Neutrophil (primary cell): ENCODE data around the gene DST.

ENCODE experiments used
- H3K27ac ChIP-seq: fragments of 200-600 bp; sonication (generic); 2 replicates; pipeline ENCODE4 v1.5.1; 2016; ENCODE audit warnings: mild to moderate bottlenecking, moderate library complexity
- H3K27me3 ChIP-seq: fragments of 200-600 bp; sonication (generic); 2 replicates; pipeline ENCODE4 v1.6.0; 2016; ENCODE audit warnings: mild to moderate bottlenecking
- H3K36me3 ChIP-seq: fragments of 200-600 bp; sonication (generic); 2 replicates; pipeline ENCODE4 v1.5.1; 2017
- H3K4me1 ChIP-seq, 2 experiments: fragments of 200-600 bp in 1 of 2; sonication (generic) in 1 of 2; 1 replicate in 1 of 2; 2 replicates in 1 of 2; pipeline versions ENCODE4 v1.5.1 to v1.6.1; 2013 to 2016; ENCODE audit warnings: low read depth in 1 of 2, low read length in 1 of 2, mild to moderate bottlenecking in 1 of 2, moderate library complexity in 1 of 2; ENCODE audit not compliant: control insufficient read depth in 1 of 2, insufficient read depth in 1 of 2
- H3K4me3 ChIP-seq, 2 experiments: fragments of 200-600 bp in 1 of 2; sonication (generic) in 1 of 2; 1 replicate in 1 of 2; 2 replicates in 1 of 2; pipeline ENCODE4 v1.5.1; 2013 to 2016; ENCODE audit warnings: low read depth in 1 of 2, low read length in 1 of 2, mild to moderate bottlenecking in 1 of 2, moderate library complexity in 1 of 2
- H3K9me3 ChIP-seq: fragments of 200-600 bp; sonication (generic); 2 replicates; pipeline ENCODE4 v1.5.1; 2016
- TF ChIP-seq, protein P1 (sequence below): fragments of 200-600 bp; sonication (generic); IDR thresholded peaks from 2 replicates; pipeline ENCODE4 v1.5.1; 2016; ENCODE audit warnings: antibody characterized with exemption

The DST gene

DNA sequence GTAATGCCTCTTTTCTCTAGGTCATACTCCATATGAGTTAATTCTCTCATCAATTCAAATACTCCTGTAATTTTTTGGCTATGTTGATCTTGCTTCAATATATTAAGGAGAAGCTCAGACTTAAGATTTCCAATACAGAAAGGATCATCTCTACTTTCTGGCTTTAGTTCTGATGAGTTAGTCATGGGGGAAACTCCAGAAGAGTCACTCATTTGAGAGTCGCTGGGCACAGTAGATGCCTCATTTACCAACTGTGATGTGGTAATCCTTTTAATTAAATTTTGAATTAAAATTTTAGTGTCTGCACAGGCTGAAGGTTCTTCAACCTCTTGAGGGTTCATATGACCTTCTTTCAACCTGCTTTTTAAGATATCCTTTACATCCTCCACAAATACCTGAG lies 38.5 kb downstream of the DST start:
- Histone ChIP-seq H3K9me3 (no peaks in the 10 kb centered on the region), H3K36me3 (no peaks in the 10 kb centered on the region), H3K4me3 (no peak overlapping the region), H3K27ac (no peak overlapping the region), H3K27me3 (no peaks in the 10 kb centered on the region), H3K4me1 (no peaks in the 10 kb centered on the region)
- TF ChIP-seq, protein P1, sequence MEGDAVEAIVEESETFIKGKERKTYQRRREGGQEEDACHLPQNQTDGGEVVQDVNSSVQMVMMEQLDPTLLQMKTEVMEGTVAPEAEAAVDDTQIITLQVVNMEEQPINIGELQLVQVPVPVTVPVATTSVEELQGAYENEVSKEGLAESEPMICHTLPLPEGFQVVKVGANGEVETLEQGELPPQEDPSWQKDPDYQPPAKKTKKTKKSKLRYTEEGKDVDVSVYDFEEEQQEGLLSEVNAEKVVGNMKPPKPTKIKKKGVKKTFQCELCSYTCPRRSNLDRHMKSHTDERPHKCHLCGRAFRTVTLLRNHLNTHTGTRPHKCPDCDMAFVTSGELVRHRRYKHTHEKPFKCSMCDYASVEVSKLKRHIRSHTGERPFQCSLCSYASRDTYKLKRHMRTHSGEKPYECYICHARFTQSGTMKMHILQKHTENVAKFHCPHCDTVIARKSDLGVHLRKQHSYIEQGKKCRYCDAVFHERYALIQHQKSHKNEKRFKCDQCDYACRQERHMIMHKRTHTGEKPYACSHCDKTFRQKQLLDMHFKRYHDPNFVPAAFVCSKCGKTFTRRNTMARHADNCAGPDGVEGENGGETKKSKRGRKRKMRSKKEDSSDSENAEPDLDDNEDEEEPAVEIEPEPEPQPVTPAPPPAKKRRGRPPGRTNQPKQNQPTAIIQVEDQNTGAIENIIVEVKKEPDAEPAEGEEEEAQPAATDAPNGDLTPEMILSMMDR = no peak

DNA sequence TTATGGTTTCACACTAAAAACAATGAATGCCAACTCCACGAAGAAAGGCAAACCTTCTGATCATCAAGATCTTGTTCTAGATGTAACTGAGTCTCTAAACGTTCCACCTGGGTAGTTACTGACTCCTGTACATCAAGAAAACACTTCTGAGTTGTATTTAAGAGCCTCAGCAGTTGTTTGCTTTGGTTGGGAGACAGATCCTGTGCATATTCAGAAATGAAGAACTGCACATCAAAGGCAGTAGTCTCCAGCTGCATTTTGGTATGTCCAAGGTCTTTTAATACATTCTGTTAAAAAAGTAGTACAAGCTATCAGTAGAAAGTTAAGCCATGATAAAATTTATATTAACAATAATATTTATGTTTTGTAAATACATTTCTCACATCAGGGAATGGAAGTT lies 41.3 kb downstream of the DST start:
- Histone ChIP-seq H3K27me3 (no peaks in the 10 kb centered on the region), H3K4me1 (no peaks in the 10 kb centered on the region), H3K36me3 (no peaks in the 10 kb centered on the region), H3K9me3 (no peaks in the 10 kb centered on the region), H3K4me3 (no peak overlapping the region), H3K27ac (no peak overlapping the region)
- TF ChIP-seq, protein P1 = no peak

DNA sequence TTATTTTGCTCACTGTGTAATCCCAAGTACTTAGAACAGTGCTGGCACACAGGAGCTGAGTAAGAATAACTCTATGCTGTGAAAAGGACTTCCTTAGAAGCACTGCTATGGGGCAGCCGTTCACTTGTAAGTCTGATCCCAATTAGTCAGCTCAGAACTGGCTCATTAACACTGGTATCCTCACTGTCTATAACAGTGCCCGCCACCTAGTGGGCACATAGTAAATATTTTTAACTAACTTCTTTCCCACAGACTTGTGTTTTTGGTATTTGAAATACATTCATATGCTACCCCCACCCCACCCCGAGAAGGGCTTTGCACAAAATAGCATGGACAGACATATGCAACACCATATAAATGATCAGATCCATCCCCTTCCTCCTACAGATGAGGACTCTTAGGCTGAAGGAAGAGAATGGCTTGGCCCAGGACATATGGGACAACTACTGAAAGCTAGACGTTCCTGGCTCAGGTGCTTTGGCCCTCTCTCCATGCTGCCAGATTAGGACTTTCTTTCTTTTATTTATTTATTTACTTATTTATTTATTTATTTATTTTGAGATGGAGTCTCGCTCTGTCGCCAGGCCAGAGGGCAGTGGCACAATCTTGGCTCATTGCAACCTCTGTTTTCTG lies 47.1 kb downstream of the DST start:
- H3K4me3 ChIP-seq = no peak overlapping the region
- TF ChIP-seq, protein P1 = no peak
- H3K27me3 ChIP-seq = no peaks in the 10 kb centered on the region
- no peaks in the 10 kb centered on the region for H3K4me1 ChIP-seq
- H3K36me3 ChIP-seq = no peaks in the 10 kb centered on the region
- H3K27ac ChIP-seq = no peak overlapping the region
- no peaks in the 10 kb centered on the region for H3K9me3 ChIP-seq

DNA sequence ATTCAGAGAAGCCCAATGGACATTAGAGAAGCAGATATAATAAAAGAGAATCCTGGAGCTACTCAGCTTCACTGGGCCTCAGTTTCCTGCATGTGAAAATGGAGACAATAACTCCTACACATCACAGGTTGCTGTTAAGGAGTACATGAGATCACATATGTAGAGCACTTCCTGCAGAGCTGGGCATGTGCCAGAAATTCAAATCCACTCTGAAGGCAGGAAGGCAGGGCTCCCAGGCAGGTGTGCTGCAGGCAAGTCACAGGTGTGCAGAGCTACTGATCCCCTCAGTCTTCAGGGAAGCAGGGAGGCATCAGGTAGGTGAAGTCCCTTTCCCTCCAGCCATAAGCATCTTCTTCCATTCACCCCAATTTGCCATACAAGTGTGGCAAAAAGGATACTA lies 48.0 kb downstream of the DST start:
- H3K27ac ChIP-seq = no peak overlapping the region
- H3K27me3 ChIP-seq = no peaks in the 10 kb centered on the region
- H3K9me3 ChIP-seq = no peaks in the 10 kb centered on the region
- TF ChIP-seq, protein P1 = no peak
- no peaks in the 10 kb centered on the region for H3K4me1 ChIP-seq
- no peak overlapping the region for H3K4me3 ChIP-seq
- H3K36me3 ChIP-seq = no peaks in the 10 kb centered on the region

DNA sequence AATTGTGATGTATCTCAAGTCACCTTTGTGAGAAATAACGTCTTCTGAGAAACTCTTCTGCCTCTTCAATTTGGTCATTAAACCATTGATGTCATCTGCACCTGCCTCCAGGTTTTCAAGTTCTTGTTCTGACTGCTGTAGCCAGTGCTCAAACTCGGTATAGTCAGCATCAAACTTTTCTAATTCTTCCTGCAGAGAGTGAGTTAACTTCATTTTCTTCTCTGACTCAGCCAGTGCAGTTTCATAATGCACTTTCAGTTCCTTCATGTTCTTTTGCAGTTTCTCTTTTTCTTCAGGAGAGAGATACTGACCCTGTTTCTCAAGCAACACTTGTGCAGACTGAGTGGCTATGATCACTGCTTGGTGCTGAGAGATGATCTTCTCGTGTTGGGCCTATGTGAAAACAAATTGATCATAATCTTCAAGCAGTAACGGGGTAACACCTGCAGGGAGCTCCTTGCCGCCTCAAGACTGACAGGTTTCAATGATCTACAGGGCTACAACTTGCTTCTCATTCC lies 48.8 kb downstream of the DST start:
- Histone ChIP-seq H3K9me3 (no peaks in the 10 kb centered on the region), H3K36me3 (no peaks in the 10 kb centered on the region), H3K27ac (no peak overlapping the region), H3K4me1 (no peaks in the 10 kb centered on the region), H3K4me3 (no peak overlapping the region), H3K27me3 (no peaks in the 10 kb centered on the region)
- TF ChIP-seq, protein P1 = no peak
